GM23338 (cell line): ENCODE measurements around the gene LURAP1L. TPM values are rescaled to one million over a fixed set of nuclear protein-coding genes. Genes with fewer than 3 reads are reported as not detected.

ENCODE experiments used
- ATAC-seq: fragments of 200-7000 bp; cut with Tn5 transposase; 3 replicates; pipeline ENCODE4 v1.9.1; 2020
- DNase-seq: peaks from one replicate; pipeline ENCODE4 v3.0.0-alpha.2; 2015; ENCODE audit warnings: low spot score
- H2AFZ ChIP-seq: fragments of 200-600 bp; sonication (generic); 2 replicates; pipeline ENCODE4 v1.8.0; 2016; ENCODE audit warnings: antibody characterized with exemption, mild to moderate bottlenecking, moderate library complexity
- H3F3A ChIP-seq: fragments of 200-600 bp; sonication (generic); replicated peaks from 2 replicates; pipeline ENCODE4 v1.8.0; 2017; ENCODE audit warnings: antibody characterized with exemption, mixed run types, low read depth
- H3K27ac ChIP-seq: fragments of 200-600 bp; sonication (generic); 2 replicates; pipeline ENCODE4 v1.6.1; 2016; ENCODE audit warnings: low read depth
- H3K27me3 ChIP-seq: fragments of 200-600 bp; sonication (generic); 2 replicates; pipeline ENCODE4 v1.8.0; 2016; ENCODE audit warnings: mild to moderate bottlenecking, mixed run types, moderate library complexity; ENCODE audit not compliant: insufficient read depth
- H3K36me3 ChIP-seq: fragments of 200-600 bp; sonication (generic); 2 replicates; pipeline ENCODE4 v1.8.0; 2016; ENCODE audit warnings: mild to moderate bottlenecking; ENCODE audit not compliant: insufficient read depth
- H3K4me1 ChIP-seq: fragments of 200-600 bp; sonication (generic); 2 replicates; pipeline ENCODE4 v1.8.0; 2016; ENCODE audit warnings: mild to moderate bottlenecking, moderate library complexity; ENCODE audit not compliant: insufficient read depth
- H3K4me2 ChIP-seq: fragments of 200-600 bp; sonication (generic); 2 replicates; pipeline ENCODE4 v1.7.1; 2017; ENCODE audit warnings: mixed run types
- H3K4me3 ChIP-seq: fragments of 200-600 bp; sonication (generic); 2 replicates; pipeline ENCODE4 v1.6.1; 2016; ENCODE audit warnings: mixed run types
- H3K79me2 ChIP-seq: fragments of 200-600 bp; sonication (generic); replicated peaks from 2 replicates; pipeline ENCODE4 v1.8.0; 2017; ENCODE audit warnings: mild to moderate bottlenecking; ENCODE audit not compliant: insufficient read depth
- H3K9me2 ChIP-seq: fragments of 200-600 bp; sonication (generic); 2 replicates; pipeline ENCODE4 v1.8.0; 2017; ENCODE audit not compliant: insufficient read depth
- H4K20me1 ChIP-seq: fragments of 200-600 bp; sonication (generic); replicated peaks from 2 replicates; pipeline ENCODE4 v1.8.0; 2017; ENCODE audit warnings: mild to moderate bottlenecking; ENCODE audit not compliant: insufficient read depth
- H3K27ac Mint-ChIP-seq: 2 replicates; pipeline ENCODE4 v1.8.0; 2020; ENCODE audit warnings: inconsistent platforms, mild to moderate bottlenecking, moderate library complexity, mixed read lengths
- H3K27me3 Mint-ChIP-seq: 3 replicates; pipeline ENCODE4 v1.8.0; 2022; ENCODE audit warnings: low read depth, mild to moderate bottlenecking, moderate library complexity, mixed read lengths, inconsistent platforms; ENCODE audit not compliant: insufficient read depth, poor library complexity
- H3K36me3 Mint-ChIP-seq: 3 replicates; pipeline ENCODE4 v1.8.0; 2021; ENCODE audit warnings: low read depth, mild to moderate bottlenecking, inconsistent platforms, moderate library complexity, mixed read lengths
- H3K4me1 Mint-ChIP-seq: 3 replicates; pipeline ENCODE4 v1.8.0; 2020; ENCODE audit warnings: mild to moderate bottlenecking, inconsistent platforms, mixed read lengths
- H3K4me3 Mint-ChIP-seq: 3 replicates; pipeline ENCODE4 v1.8.0; 2021; ENCODE audit warnings: moderate library complexity, mild to moderate bottlenecking, inconsistent platforms, mixed read lengths
- H3K9me3 Mint-ChIP-seq: 3 replicates; pipeline ENCODE4 v1.8.0; 2020; ENCODE audit warnings: moderate library complexity, mild to moderate bottlenecking, inconsistent platforms, mixed read lengths
- EZH2phosphoT487 ChIP-seq: fragments of 200-600 bp; sonication (generic); IDR thresholded peaks from one replicate; pipeline ENCODE4 v1.8.1; 2018; ENCODE audit warnings: antibody characterized with exemption; ENCODE audit not compliant: unreplicated experiment
- REST ChIP-seq: IDR thresholded peaks from one replicate; pipeline ENCODE4 v1.6.1; 2018; ENCODE audit warnings: antibody characterized with exemption; ENCODE audit not compliant: unreplicated experiment
- ZNF114 ChIP-seq: fragments of 250-450 bp; sonication (Bioruptor Pico); IDR thresholded peaks from 2 replicates; pipeline ENCODE4 v1.5.0; 2020; ENCODE audit warnings: mild to moderate bottlenecking, moderate library complexity
- ZNF462 ChIP-seq: fragments of 250-450 bp; sonication (Bioruptor Pico); IDR thresholded peaks from 2 replicates; pipeline ENCODE4 v1.5.0; 2020; ENCODE audit warnings: mild to moderate bottlenecking, moderate library complexity
- polyA plus RNA-seq: library from polyadenylated mRNA; unstranded; fragments of >200 nt; fragmentation: Nextera tagmentation; extraction: Ambion mirVana; gene quantifications from 2 replicates; pipeline ENCODE4 v1.2.1, GENCODE V29; 2016
- total RNA-seq: library from RNA; depleted of rRNA; stranded (reverse); fragments of >200 nt; shearing (Covaris generic); gene quantifications from 2 replicates; pipeline ENCODE4 v1.2.3, GENCODE V29; 2014

LURAP1L gene
- total and polyA plus RNA-seq, 2 experiments from 2014 or later = 1.2 to 1.6 TPM

GRCh38 chr9:12860998-12861397 is 86.2 kb downstream of the LURAP1L start (continued):
- TF ChIP-seq REST = no peak

- no peak for TF ChIP-seq ZNF462 (CRISPR knock-in tag)
- TF ChIP-seq ZNF114 (CRISPR knock-in tag) = no peak
- TF ChIP-seq EZH2phosphoT487 = no peak
Observed at GRCh38 chr9:12862611-12863410, 88.0 kb downstream of the LURAP1L start.

More at GRCh38 chr9:12862611-12863410, 88.0 kb downstream of the LURAP1L start:
- Histone ChIP-seq H3K4me2 (no peak overlapping the region), H3K27me3 (no peaks in the 10 kb centered on the region), H3K9me2 (no peaks in the 10 kb centered on the region), H3K4me3 (no peak overlapping the region), H3F3A (no peaks in the 10 kb centered on the region), H3K36me3 (no peaks in the 10 kb centered on the region), H3K4me1 (no peaks in the 10 kb centered on the region), H3K79me2 (no peaks in the 10 kb centered on the region), H2AFZ (no peak overlapping the region), H3K27ac (no peak overlapping the region), H4K20me1 (no peaks in the 10 kb centered on the region)
- Mint-ChIP-seq H3K4me3 (no peak overlapping the region), H3K4me1 (no peaks in the 10 kb centered on the region), H3K27me3 (no peaks in the 10 kb centered on the region), H3K36me3 (no peaks in the 10 kb centered on the region), H3K27ac (no peak overlapping the region), H3K9me3 (no peaks in the 10 kb centered on the region)
- ATAC-seq = no peak
- no peak for DNase-seq
